Dedifferentiated amniotic fluid mesenchymal stem cell (primary cell): Measurements from ENCODE around the gene HSPB2.
"Not testable (repeated sequence)": the region's sequence is repeated elsewhere in the genome, so short reads cannot be mapped to it uniquely, and the experiment has no call there.

ENCODE experiments used
- DNase-seq: peaks from one replicate; pipeline ENCODE4 v3.0.0-alpha.2; 2016; ENCODE audit errors: extremely low spot score

The HSPB2 gene

GRCh38 chr11:111913997-111914396, 1.5 kb downstream of the HSPB2 start:
- DNase-seq, result peak; percentile 77

- no peak for DNase-seq
Observed at GRCh38 chr11:111916768-111917167, 4.2 kb downstream of the HSPB2 start.

DNA sequence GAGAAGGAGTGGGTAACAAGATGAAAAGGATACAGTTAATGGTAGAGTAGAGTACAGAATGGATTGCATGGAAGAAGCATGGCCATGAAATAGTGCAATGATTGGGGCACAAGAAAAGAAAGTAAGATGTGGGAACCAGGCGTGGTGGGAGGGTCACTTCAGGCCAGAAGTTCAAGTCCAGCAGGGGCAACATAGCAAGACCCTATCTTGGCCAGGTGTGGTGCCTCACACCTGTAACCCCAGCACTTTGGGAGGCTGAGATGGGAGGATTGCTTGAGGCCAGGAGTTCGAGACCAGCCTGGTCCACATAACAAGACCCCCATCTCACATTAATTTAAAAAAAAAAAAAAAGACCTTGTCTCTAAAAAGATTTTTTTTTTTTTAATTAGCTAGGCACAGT, 4.8 kb downstream of the HSPB2 start:
- no peak for DNase-seq

DNA sequence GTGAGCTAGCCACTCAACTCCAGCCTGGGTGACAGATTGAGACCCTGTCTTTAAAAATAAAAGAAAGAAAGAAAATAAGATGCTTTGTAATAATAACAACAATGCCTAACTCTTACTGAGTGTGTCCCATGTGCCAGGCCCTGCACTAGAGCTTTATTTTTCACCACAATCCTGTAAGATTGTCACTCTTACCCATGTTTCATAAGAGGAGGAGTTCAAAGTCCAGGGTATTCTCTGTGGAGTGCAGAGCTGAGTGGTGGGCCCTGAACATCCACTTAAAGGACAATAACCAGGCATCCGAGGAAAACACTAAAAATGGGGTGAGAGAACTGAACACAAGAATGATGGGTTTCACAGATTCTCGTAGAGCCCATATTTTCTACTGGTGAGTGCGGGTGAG, 5.3 kb downstream of the HSPB2 start:
- DNase-seq, result no peak

DNA sequence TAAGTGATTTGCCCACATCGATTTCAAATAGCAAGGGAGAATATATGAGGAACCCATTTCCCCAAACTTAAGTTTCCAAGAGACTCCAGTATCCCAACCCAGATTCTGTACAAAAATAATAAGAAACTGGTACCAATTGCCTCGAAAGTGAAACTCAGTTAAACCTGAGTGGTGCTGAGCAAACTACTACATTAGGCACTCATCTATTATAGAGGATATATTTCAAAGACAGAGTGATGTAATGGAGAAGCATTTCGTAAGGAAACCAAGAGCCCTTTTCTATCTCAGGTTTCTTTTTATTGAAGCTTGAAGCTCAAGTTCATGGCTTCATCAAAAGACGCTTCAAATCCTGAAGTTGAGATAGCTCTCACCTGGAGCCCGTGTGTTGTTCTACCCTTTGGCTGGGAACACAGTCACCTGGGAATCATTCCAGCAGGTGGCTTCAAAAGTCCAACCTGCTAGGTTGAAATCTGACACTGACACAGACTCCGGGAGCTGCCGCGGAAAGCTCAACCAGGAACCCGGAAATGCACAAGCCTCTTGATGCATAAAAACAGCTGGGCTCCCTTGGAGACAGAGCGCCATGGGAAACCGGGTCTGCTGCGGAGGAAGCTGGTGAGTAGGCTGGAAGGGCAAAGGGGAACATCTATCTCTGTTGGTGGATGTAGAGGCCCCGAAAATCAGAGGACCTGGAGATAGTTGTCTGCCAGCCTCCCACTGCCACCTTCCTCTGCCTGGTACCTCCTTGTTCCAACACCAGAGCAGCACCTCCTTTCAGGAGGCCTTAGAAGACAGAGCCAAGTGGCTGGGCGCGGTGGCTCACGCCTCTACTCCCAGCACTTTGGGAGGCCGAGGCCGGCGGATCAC, 6.1 kb downstream of the HSPB2 start, which contains the start of gene C11orf52:
Gene C11orf52 (plus strand): TSS at position 524 of the 867 bp plus-strand sequence. CDS start 60 bp downstream, at position 584.
- no peak for DNase-seq

GRCh38 chr11:111920908-111921307, 8.4 kb downstream of the HSPB2 start:
- DNase-seq, result no peak

DNA sequence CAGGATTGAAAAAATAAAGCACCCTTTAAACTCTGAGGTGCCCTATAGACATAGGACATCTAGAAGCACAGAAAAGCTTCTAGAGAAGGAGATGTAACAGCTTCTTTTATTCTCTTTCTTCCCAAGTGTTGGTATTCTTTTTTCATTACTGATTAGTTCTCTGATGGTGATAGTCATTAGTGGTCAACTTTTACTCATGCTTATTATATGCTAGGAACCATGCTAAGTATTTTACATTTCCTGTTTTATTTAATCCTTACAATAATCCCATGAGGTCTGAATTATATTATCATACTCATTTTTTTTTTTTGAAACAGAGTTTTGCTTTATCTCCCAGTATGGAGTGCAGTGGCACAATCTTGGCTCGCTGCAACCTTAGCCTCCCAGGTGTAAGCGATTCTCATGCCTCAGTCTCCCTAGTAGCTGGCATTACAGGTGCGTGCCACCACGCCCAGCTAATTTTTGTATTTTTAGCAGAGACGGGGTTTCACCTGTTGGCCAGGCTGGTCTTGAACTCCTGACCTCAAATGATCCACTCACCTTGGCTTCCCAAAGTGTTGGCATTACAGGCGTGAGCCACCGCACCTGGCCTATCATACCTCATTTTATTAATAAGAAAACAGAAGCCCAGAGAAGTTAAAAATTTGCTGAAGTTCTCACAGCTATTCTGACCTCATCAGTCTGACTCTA, 9.2 kb downstream of the HSPB2 start:
- DNase-seq, result no peak

DNA sequence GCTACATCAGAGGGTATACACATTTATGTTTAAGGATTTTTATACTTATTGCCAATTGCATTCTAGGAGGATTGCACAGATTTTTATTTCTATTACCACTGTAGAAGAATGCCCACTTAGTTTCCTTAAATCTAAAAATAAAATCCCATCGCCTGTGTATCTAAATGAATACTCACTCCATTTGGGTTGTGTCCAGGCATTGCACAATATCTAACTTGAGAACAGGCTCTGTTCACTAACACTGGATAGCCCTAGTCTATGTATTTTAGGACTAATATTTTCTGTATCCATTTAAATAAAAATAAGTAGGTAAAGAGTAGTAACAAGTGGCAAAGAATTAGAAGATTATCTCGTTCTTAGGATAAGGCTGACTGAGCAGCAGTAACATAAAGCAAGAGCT, 10.3 kb downstream of the HSPB2 start:
- peak; percentile 91 for DNase-seq

- DNase-seq, result peak; percentile 35
Observed at GRCh38 chr11:111923351-111923788, 10.8 kb downstream of the HSPB2 start.

DNA sequence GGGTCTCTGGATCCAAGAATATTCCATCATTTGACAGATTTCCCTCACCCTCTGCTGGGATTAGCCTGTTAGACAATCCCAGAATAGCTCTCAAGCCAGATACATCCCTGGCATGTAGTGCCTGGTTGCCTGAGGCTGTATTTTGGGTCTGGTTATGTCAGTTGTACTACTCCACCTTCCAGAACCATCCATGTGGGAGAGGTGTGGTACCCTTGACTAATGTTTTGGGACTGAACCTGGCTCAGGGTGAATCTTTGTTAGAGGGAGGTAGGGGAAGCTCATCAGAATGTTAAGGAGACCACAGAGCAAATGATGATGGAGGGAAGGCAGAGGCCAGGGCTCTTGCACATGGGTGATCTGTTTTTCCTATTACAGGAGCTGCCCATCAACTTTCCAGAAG, 11.4 kb downstream of the HSPB2 start:
- no peak for DNase-seq

DNA sequence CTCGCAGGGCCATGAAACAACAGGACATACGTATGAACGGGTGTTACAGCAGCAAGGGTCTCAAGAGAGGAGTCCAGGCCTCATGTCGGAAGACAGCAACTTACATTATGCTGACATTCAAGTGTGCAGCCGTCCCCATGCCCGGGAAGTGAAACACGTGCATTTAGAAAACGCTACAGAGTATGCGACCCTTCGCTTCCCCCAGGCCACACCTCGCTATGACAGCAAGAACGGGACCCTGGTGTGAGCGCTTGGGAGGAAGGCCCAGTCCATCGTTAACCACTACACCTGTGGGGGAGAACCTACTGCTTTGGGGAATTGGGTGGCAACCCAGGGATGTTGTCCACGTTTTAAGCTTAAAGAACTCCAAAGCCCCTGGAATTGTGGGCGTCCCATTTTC, 13.4 kb downstream of the HSPB2 start:
- no peak for DNase-seq

DNA sequence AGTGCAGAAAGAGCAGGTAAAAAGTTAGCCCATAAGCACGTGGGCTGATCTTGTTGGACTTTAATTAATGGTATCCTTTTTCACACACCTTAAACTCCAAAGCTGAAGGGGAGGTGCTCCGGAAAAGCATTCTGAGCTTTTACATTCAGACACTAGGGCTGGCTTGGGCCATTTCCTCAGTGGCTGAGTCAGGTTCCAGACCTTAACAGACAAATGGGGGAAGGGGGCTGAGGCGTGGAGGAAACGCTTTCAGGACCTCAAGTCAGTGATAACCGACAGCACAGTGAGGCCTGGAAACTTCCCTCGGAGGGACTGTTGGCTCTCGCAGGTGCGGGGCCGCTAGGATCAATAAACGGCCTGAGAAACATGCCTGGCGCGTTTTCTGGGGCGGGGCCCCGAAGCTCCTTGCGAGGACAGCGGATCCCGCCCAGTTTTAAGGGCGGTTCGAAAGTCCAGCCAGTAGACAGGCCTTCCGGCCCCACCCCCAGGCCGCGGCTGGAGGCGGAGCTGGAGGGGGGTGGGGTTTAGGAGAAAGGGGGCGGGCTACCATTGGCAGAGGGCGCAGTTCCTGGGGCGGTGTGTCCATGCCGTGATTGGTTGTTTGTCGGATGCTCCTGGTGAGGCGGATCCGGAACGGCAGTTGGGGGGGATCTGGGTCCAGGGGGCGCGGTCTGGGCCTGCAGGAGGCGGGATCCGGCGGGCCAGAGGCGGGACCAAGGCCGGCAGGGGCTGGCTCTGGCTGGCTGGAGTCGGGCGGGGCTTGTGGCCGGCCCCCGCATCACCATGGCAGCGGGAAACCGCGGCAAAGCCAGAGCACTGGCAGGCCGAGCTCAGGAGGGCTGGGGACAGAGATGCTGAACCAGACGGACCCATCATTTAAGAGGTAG, 14.2 kb downstream of the HSPB2 start:
- DNase-seq, result peak; percentile 95

GRCh38 chr11:111930472-111930871, 17.9 kb downstream of the HSPB2 start:
- DNase-seq, result no peak

- no peak for DNase-seq
Observed at GRCh38 chr11:111932611-111932950, 20.0 kb downstream of the HSPB2 start.

- not testable (repeated sequence) for DNase-seq
Observed at GRCh38 chr11:111933176-111933575, 20.6 kb downstream of the HSPB2 start.

DNA sequence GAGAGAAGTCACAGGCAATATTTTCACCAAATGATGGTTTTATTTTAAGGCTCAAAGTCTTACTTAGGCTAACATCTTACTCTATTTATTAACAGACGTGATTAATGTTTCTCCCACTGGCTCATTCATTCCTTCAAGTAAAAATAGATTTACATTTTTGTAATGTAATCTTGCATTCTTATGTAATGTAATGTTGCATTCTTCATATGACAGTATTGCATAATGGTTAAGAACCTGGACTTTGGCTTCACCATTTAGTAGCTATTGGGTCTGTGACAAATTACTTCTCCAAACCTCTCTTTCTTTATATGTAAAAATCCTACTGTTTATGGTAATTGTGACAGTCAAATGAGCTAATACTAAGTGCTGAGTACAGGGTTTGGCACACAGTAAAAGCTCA, 21.3 kb downstream of the HSPB2 start:
- no peak for DNase-seq

DNA sequence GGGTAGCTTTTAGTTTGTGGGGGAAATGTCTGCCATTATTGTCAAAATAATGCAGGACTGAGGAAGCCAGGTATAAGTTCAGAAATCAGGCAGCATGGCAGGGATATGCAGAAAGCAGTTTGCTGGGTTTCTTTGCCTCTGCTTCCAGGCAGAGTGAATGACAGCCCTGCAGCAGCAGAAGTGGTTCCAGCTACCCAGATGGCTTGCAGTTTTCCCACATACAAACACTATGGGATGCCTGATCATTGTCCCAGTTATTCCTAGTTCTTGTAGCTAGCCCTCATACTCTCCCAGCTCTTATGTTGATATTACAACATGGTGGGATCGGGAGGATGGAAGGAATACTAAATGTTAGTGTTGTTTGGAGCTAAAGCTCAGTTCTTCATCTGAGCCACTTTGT, 21.8 kb downstream of the HSPB2 start:
- no peak for DNase-seq

GRCh38 chr11:111935317-111936039, 22.9 kb downstream of the HSPB2 start:
- DNase-seq, result no peak

- no peak for DNase-seq
Observed at GRCh38 chr11:111936040-111936540, 23.6 kb downstream of the HSPB2 start.

- DNase-seq, result no peak
Observed at GRCh38 chr11:111937461-111937769, 24.9 kb downstream of the HSPB2 start.

DNA sequence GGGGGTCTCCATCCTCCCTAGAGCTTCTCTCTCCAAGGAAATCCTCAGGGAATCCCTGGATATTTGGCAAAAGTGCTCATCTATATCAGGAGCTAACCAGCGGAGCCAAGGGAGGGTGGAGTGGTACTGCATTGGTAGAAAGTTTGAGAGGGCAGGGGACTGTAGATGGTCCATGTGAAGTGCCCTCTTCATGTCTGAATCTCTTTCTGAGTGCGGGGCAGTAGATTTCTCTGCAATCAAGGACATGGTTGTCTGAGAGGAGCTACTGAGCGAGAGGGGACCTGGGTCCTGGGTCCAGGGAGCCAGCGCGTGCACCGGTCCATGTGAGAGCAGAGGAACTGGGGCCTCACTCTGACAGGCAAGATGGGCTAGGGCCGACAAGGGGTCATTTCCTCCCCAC, 25.3 kb downstream of the HSPB2 start:
- DNase-seq, result no peak
